GM21381 (cell line): Measurements from ENCODE around the gene HIC2.
A peak's percentile ranks its signal among the peaks of the same experiment; 100 is the strongest.
"Not testable (repeated sequence)": the region's sequence is repeated elsewhere in the genome, so short reads cannot be mapped to it uniquely, and the experiment has no call there.

Source experiments
- ATAC-seq: cut with Tn5 transposase; IDR thresholded peaks from one replicate; pipeline ENCODE4 v1.9.1; 2021; ENCODE audit warnings: mild to moderate bottlenecking, moderate library complexity; ENCODE audit not compliant: unreplicated experiment

HIC2 gene

DNA sequence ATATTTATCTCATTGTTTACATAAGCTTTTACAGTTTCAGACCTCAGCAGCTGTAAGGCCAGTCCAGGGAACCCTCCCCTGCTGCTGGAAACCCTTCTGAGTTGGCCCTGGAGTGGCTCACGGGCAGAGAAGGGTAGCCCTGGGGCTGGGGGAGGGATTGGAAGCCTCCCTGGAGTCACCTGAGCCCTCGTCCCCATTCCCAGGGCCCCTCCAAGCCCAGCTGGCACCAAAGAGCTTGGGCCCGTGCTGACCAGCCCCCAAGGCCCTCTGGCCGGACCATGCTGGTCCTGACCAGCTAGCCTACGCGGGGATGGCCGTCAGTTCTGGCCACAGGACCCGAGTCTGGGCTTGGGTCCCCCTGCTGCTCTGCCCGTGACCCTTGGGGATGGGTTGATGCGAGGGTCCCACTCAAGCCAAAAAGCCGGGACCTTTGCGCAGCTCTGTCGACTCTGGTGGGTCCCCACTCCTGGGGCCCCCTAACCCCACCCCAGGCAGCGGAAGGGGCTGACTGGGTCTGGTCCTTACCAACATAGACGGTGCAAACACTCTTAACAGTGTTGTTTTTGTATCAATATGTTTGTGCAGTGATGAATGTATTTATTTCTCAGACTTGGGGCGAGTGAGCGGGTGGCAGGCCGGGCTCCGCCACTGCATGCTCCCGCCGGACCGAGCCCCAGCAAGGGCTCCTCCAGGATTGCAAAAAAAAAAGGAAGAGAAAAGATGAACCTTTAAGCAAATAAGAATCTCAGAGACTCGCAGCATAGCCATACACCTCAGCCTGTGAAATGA lies 32.6 kb downstream of the HIC2 start:
- no peak for ATAC-seq

DNA sequence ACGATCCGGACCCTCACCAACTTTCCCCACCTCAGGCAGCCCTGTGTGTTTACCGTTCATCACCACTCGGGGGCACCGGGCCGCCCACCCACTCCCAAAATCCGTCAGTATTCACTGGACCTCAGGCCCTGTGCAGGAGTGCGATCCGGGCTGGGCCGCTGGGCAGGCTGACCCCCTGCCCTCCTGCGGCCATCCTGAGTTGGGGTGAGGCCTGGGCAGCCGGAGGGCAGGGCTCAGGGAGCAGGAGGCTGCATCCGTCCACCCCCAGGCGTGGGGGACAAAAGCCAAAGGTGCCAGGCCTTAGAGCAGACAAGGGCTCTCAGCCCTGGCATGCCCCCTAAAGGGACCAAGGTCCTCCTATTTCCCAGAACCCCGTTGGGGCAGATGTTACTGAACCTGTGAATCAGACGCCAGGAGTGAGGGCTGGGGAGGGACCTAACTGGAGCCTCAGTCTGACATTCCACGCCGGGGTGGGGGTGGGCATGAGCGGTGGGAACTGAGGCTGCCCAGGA lies 33.2 kb downstream of the HIC2 start:
- no peak for ATAC-seq

DNA sequence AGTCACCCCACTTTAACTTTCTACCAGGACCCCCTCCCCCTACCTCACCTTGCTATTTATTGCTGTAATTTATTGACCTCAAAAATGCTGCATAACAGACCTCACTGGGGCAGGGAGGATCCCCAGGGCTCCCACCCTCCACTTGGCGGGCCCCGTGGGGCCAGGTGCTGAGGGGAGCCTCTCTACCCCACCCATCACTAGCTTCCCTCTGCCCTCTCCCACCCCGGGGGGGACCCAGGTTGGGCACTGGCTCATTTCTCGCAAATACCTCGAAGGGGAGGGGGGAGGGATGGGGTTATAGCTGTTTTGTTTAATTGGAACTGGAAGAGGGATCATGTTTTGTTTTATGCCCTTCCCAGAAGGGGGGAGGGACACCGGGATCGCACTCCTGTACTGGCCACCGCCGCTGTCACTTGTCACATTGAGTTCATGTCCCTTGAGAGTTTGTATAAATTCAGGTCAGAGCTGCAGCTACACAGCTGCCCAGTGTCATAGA lies 33.7 kb downstream of the HIC2 start:
- ATAC-seq: no peak

DNA sequence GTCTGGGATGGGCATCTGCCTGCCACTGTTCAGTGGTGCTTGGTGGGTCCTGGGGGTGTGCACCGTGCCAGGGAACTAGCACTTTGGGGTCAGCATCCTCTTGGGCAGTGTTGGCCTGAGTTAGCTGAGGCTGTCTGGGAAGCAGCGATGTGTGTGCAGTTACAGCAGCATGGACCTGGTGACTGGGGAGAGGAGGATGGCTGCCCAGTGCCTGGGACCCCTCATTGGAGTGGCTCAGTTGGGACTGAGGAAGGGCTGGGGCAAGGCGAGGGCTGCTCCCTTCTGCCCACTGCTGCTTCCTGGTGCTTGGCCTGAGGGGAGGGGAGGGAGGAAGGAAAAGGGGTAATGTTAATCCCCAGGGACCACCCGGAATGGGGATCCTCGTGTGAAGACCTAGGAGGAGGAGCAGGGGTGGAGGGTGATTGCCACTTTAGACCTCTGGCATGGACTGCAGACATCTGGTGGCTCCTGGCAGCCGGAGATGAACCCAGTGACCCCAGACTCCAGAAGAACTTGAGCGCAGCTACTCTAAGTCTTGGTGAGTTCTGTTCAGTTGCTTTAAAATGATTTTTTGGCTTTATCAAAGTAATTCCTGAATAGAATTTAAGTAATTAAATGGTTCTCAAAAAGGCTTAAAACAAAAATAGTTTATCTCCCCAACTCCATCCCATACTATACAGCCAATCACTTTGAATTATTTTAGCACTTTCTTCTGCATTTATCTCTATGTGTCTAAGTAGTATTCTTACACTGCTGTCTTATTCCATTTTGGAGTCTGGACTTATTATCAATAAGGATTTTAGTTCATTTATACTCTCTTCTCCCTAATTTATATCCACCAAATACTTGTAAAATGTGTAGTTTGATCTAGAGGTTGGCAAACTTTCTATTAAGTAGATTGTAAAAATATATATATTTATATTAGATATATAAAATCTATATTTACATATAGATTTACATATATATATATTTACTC lies 34.7 kb downstream of the HIC2 start:
- no peak for ATAC-seq

DNA sequence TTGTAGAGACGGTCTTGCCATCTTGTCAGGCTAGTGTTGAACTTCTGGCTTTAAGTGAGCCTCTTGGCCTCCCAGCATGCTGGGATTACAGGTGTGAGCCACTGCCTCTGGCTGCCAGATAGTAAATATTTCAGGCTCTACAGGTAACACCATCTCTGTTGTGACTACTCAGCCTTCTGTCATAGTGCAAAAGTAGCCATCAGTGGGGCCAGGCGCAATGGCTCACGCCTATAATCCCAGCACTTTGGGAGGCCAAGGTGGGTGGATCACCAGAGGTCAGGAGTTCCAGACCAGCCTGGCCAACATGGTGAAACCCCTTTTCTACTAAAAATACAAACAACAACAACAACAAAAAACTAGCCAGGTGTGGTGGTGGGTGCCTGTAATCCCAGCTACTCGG lies 35.5 kb downstream of the HIC2 start:
- ATAC-seq: not testable (repeated sequence)

DNA sequence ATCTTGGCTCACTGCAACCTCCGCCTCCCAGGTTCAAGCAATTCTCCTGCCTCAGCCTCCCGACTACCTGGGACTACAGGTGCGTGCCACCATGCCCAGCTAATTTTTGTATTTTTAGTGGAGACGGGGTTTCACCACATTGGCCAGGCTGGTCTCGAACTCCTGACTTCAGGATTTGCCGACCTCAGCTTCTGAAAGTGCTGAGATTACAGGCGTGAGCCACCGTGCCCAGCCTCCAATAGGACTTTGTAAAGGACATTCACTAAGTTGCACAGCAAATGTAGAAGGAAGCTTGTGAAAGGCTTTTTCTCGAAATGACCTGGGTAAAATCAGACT lies 37.8 kb downstream of the HIC2 start:
- not testable (repeated sequence) for ATAC-seq

DNA sequence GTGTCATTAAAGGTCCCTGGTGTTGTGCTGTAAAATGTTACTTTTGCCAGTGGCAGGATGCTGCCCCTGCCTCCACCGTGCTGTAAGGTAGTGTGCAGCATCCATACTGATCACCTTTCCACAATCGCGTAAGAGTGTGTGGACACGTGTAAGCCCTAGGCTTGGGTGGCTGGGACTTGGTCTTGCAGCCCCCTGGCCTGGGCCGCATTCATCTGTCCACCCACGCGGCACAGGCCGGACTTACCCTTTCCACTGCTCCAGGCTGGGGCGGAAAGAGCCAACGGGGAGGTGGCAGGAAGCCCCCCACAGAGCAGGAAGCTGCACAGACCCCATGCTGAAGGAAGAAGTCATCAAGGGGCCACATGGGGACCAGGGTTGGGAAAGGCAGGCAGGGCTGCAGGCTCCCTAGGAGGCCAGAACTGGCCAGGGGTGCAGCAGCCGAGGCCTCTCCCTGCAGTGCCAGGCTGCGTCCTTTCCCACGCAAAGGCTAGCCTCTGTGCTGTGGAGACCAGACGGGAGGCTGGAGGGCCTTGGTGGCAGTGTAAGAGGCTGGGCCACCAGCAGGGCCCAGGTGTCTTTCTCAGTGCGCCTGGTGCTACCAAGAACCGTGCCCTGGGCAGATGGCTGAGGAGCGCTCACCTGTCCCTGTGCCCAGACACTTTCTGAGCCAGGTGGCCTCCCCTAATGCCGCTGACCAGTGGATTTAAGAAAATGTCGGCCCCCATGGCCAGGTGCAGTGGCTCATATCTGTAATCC lies 38.3 kb downstream of the HIC2 start:
- ATAC-seq: no peak

DNA sequence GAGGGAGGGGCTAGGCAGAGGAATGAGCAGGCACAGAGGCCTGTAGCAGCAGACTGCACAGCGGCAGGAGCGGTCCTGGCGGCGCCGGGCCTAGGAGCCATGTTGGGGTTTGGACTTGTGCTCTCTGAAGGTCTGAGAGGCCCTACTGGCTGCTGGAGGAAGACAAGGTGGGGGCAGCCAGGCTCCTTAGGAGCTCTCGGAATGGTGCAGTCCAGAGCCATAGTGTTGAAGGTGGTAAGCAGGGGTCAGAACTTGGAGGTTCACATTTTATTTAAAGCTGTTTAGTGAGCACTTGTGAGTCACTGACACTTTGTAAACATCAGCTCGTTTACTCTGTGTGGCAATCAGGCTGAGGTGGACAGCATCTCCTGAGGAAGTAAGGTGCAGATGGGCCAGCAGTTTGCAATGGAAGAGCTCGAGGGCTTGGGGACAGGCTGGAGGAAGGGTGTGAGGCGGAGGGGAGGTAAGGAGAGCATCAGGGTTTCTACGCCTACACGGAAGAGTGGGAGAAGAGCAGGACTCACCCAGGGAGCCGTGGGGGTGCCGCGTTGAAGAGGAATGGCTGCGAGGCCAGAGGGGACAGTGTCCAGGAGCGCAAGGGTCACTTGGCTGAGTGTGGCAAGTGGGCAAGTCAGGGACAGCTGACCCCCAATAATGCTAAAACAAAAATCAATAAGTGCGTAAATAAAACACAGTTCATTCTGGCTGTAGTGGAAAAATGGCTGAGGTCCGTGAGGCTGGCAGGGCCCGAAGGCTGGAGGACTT lies 40.0 kb downstream of the HIC2 start:
- ATAC-seq: no peak

DNA sequence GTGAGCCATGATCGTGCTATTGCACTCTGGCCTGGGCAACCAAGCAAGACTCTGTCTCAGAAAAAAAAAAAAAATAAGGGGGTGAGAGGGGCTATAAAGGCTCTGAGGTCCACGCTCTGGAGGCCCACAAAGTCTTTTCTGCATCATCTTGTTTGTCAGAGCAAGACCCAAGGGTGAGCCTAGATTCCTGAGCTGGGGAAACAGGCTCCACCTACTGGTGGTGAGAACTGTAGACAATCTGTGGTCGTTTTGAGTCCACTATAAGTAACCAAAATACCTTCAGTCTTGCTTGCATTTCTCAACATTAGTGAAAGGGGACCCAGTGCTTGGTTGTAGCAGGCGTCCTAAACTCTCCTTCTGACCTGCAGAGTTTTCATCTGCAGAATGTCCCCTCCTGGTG lies 45.5 kb downstream of the HIC2 start:
- not testable (repeated sequence) for ATAC-seq

DNA sequence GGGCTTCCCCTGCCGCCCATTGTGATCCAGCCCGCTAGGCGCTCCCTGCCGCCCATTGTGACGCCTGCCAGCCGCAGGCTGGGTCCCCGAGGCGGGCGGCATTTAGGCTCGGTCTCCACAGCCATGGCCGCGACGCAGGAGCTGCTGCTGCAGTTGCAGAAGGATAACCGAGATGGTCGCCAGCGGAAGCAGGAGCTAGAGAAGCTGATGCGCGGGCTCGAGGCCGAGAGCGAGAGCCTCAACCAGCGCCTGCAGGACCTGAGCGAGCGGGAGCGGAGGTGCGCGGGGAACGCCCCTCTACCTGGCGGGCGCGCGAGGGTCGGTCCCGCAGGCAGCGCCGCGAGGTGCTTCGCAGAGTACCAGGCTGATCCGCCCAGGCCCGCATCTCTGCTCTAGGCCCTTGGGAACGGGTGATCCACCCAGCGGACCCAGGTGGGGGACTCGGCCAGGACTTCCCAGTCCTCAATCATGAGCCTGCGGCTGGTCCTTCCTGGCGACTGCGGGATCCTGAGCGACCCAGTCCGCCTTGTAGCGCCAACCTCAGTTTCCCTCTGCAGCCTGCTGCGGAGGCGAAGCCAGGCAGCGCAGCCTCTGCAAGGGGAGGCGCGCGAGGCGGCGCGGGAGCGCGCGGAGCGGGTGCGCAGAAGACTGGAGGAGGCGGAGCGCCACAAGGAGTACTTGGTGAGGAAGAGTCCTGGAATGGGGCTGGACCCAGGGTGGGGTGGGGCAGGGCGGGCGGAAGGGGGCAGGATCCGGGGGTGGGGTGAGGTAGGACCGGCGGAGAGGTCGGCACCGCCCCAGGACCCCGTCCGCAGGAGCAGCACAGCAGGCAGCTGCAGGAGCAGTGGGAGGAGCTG lies 50.4 kb downstream of the HIC2 start, which contains the start of gene TMEM191C:
TSS of gene TMEM191C (plus strand) at position 51 of the 857 bp plus-strand sequence. CDS start at position 124, 73 bp downstream.
- ATAC-seq: peak; percentile 37

DNA sequence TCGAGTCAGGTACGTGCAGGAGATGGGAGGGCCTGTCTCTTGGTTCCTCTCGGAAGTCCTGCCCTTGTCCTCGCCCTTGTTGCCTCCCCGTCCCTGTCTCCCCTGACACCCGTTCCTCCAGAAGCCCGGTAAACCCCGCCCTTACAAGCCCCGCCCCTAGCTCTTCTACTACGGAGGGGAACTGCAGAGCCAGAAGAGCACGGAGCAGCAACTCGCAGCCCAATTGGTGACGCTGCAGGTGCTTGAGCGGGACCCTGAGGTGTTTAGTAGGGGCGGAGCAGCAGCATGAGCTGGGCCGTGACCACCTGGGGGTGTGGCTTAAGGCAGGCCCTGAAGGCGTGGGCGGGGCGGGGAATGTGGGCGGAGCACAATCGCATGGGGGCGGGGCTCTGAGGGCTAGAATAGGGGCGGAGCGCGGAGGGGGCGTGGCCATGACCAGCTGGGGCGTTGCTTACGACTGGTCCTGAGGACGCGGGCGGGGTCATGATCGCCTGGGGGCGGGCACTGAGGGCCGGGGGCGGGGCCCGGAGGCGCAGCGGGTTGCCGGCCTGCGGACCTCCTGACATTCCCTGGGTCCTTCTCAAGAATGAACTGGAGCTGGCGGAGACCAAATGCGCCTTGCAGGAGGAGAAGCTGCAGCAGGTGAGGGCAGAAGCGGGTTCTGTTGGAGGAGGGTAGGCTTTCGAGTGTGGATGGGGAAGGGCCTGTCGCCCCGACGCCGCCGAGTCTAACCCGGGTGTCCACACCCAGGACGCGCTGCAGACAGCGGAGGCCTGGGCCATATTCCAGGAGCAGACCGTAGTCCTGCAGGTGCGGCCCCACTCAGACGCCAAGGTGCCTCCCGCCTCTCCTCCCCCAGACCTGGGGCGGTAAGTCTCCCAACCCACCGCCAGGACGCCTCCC lies 51.3 kb downstream of the HIC2 start:
- ATAC-seq: peak; percentile 82

DNA sequence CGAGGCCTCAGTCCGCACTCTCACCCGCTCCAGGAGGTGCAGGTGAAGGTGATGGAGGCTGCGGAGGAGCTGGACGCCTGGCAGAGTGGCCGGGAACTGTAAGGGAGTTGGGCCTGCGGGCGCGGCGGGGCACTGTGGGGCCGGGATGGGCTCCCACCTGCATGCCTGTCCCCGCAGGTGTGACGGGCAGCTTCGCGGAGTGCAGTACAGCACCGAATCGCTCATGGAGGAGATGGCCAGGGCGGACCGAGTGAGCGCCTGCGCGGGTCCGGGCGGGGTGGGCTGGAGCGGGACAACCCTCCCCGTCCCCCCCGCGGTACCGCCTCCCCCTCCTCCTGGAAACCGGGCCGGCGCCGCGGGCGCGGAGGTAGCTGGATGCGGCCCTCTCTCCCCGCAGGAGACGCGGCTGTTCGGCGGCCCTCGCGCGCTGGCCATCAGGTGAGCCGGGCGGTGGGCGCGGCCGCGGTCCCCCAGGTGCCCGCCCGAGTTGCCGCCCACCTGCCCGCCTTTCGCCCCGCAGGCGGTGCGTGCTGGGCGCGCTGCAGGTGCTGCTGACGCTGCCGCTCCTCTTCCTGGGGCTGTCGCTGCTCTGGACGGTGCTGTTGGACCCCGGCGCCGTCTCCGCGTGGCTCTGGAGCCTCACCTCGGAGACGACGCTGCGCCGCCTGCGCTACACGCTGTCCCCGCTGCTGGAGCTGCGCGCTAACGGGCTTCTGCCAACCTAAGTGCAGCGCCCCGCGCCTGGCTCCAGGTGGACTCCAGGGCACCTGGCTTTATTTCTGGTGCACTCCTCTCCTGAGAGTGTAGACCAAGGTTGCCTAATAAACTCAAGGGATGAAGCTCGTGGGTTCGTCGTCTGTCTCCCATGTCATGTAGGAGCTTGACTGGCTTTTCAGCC lies 52.2 kb downstream of the HIC2 start:
- peak; percentile 2 for ATAC-seq

DNA sequence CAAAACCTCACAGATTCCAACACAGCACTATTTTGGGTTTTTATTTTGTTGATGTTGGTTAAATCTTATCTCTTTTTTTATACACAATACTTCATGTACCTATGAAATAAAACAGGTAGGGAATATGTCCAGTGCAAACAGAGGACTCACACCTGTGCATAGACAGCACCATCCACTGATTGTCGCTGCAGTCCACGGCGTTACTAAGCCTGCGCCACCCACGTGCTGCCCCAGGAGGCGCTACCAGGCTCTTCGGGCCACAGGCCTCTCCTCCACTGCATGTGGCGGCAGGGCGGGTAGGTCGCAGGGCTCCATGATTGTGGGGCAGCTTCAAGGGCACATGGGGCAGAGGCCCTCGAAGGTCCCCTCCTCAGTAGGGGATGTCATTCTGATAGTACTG lies 55.8 kb downstream of the HIC2 start:
- not testable (repeated sequence) for ATAC-seq

DNA sequence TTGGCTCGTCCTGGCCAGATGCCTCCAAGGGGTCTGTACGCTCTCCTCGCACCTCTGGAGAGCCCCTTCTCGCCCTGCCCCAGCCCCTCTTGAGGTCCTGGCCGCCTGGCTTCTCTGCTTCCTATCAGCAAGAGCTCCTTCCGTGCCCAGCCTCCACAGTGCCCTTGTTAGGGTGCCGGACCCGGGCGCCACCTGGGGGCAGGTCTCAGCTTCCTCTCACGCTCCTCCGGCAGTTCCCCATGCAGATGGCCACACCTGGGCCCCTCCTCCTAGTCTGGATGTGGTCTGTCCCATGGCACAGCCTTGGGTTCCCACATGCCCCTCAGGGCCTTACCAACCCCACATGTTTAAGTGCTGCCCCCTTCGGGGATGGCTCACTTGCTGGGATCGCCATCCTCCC lies 56.5 kb downstream of the HIC2 start:
- not testable (repeated sequence) for ATAC-seq

DNA sequence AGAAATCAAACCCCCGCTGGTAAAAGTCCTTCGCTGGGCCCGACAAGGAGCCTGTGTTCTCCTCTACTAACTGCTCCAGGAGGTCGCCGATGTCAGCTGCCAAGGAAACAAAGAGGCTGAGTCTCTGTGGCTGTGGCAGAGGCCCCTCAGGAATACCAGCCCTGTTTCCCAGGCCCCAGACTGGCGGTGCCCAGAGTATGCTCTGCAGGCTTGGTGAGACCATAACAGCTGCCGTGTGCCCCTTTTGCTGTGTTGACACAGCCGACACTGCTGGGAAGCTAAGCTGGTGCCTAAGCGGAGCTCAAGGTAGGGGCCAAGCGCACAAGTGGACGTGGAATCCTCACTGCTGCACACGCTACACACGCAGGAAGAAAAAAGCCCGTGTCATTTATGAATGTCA lies 66.9 kb downstream of the HIC2 start:
- not testable (repeated sequence) for ATAC-seq

DNA sequence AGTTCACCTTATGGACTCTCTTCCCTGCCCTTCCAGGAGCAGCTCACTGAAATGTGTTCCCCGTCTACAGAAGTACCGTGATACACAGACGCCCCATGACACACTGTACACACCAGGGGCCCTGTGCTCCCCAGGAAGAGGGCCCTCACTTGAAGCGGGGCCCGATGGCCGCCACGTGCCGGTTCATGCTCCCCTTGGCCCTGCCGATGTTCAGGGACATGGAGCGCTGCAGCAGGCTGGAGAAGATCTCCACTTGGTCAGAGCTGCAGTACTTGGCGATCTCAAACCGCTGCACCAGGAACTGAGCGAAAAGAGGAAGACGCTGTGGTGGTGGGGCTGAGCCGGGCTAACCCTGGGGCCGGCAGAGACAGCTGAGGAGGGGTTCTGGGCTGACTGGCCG lies 70.6 kb downstream of the HIC2 start:
- ATAC-seq: not testable (repeated sequence)

DNA sequence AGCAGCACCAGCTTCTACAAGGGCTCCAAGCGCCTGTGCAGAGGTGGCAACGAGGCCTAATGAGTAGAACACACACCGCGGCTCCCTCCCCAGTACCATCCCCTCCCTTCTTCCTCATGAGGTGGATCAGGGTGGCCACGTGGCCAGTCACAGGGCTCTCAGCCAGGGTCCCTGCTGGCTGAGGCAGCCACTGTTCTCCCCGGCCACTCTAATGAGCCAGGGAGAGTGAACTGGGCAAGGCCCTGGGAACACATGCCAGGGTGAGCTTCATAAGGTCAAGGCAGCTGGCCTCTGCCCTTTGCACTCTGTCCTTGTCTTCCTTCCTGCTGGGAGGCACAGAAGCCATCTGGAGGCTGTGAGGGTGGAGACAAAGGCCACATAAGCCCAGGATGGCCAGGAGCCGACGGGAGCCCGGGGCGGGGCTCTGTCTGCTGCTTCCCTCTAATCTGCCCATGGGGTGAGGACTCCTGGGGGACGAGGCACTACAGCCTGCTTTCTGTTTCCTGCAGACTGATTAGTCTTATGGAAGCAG lies 72.0 kb downstream of the HIC2 start:
- not testable (repeated sequence) for ATAC-seq
